Naive thymus-derived CD8-positive, alpha-beta T cell (primary cell): Measurements from ENCODE around the gene BTG3. TPM values are rescaled to one million over a fixed set of nuclear protein-coding genes. Genes with fewer than 3 reads are reported as not detected.

Experiments
- ATAC-seq, 2 donors: fragments of 150-1000 bp; cut with Tn5 transposase in 1 of 2; sonication (Bioruptor Pico), chemical (Tn5 transposase) in 1 of 2; 1 replicate in 1 of 2; 2 replicates in 1 of 2; pipeline ENCODE4 v1.10.0; 2021; ENCODE audit warnings: mild to moderate bottlenecking in 2 of 2, moderate library complexity in 2 of 2
- POLR2A ChIA-PET: fragments of 350-600 bp; sonication (Branson Sonifier 250); formaldehyde crosslinking; loops from one replicate; lab custom pipeline; 2021; ENCODE audit warnings: antibody characterized with exemption; lab: Charles Lee
- DNase-seq, 10 donors: peaks; one replicate each; pipeline versions ENCODE4 v3.0.0 to v3.0.0-alpha.2; 2020 to 2022
- H3K27ac Mint-ChIP-seq, 10 donors: one replicate each; pipeline ENCODE4 v1.8.0; 2020 to 2022; ENCODE audit warnings: mild to moderate bottlenecking in 10 of 10, mixed read lengths in 10 of 10, moderate library complexity in 4 of 10, inconsistent platforms in 1 of 10
- H3K27me3 Mint-ChIP-seq, 5 donors: one replicate each; pipeline ENCODE4 v1.8.0; 2021 to 2022; ENCODE audit warnings: mixed read lengths in 5 of 5
- H3K36me3 Mint-ChIP-seq, 3 donors: one replicate each; pipeline ENCODE4 v1.8.0; 2020 to 2022; ENCODE audit warnings: mixed read lengths in 3 of 3, mild to moderate bottlenecking in 2 of 3, inconsistent platforms in 1 of 3
- H3K4me1 Mint-ChIP-seq, 4 donors: one replicate each; pipeline ENCODE4 v1.8.0; 2021 to 2022; ENCODE audit warnings: mixed read lengths in 4 of 4
- H3K4me3 Mint-ChIP-seq, 10 donors: one replicate each; pipeline ENCODE4 v1.8.0; 2020 to 2022; ENCODE audit warnings: mild to moderate bottlenecking in 10 of 10, mixed read lengths in 10 of 10, moderate library complexity in 6 of 10, inconsistent platforms in 1 of 10
- H3K9me3 Mint-ChIP-seq, 9 donors: one replicate each; pipeline ENCODE4 v1.8.0; 2020 to 2022; ENCODE audit warnings: mixed read lengths in 9 of 9, mild to moderate bottlenecking in 3 of 9, inconsistent platforms in 1 of 9, moderate library complexity in 1 of 9
- polyA plus RNA-seq, 3 donors: library from polyadenylated mRNA; unstranded; fragments of 300-500 nt; fragmentation: Illumina TruSeq; gene quantifications; one replicate each; pipeline ENCODE4 v1.2.3, GENCODE V29; 2021
- total RNA-seq, 8 experiments: library from RNA in 2 of 8; stranded (reverse) in 2 of 8; gene quantifications; one replicate each; pipeline ENCODE4 v1.2.3 and lab custom pipeline; 2021 to 2026

BTG3 gene
- total and polyA plus RNA-seq, 5 experiments from 2014 or later = 4.2 to 17.7 (median 7.1) TPM

GRCh38 chr21:17613242-17613676 is 558 bp upstream of the BTG3 start:
- POLR2A ChIA-PET = interaction anchor here (0.9 to 2.3 kb wide), 2 partner anchors 101 to 206 kb away, joined by 3 to 9 read pairs; partner anchors contain the start of gene C21orf91
- peak in 1 of 2 donors; percentile 6 for ATAC-seq
- H3K9me3 Mint-ChIP-seq = no peaks in the 10 kb centered on the region
- H3K27ac Mint-ChIP-seq = peak overlapping the region; percentile 56 to 94 (median 86)
- peaks cover 0 to 5% (median 3%) of the 10 kb centered on the region in 3 donors for H3K36me3 Mint-ChIP-seq
- H3K4me3 Mint-ChIP-seq = peak overlapping the region; percentile 77 to 90 (median 82)
- H3K27me3 Mint-ChIP-seq = no peaks in the 10 kb centered on the region
- DNase-seq = no peak
- H3K4me1 Mint-ChIP-seq = peaks cover 5 to 22% (median 15%) of the 10 kb centered on the region in 4 donors

GRCh38 chr21:17612023-17612564 is 607 bp downstream of the BTG3 start:
- Mint-ChIP-seq H3K27ac (peak overlapping the region; percentile 86 to 98 (median 94)), H3K27me3 (no peaks in the 10 kb centered on the region), H3K36me3 (peaks cover 0 to 10% (median 5%) of the 10 kb centered on the region in 3 donors), H3K9me3 (no peaks in the 10 kb centered on the region), H3K4me1 (peaks cover 5 to 29% (median 16%) of the 10 kb centered on the region in 4 donors), H3K4me3 (peak overlapping the region; percentile 82 to 99 (median 92))
- ATAC-seq (peak in 1 of 2 donors; percentile 9), DNase-seq (peak in 7 of 10 donors; percentile 1 to 64 (median 21))
- POLR2A ChIA-PET = interaction anchor here (0.6 to 2.3 kb wide), 2 partner anchors 9 to 207 kb away, joined by 3 to 9 read pairs; partner anchors contain the start of gene C21orf91

- peak overlapping the region; percentile 86 to 98 (median 94) for H3K27ac Mint-ChIP-seq
- H3K4me3 Mint-ChIP-seq = peak overlapping the region; percentile 82 to 99 (median 92)
- ATAC-seq (peak; percentile 60 to 76), DNase-seq (peak; percentile 52 to 86 (median 75))
- no peaks in the 10 kb centered on the region for H3K9me3 Mint-ChIP-seq
- no peaks in the 10 kb centered on the region for H3K27me3 Mint-ChIP-seq
- H3K36me3 Mint-ChIP-seq = peaks cover 0 to 12% (median 5%) of the 10 kb centered on the region in 3 donors
- POLR2A ChIA-PET = interaction anchor here (0.6 to 2.3 kb wide), 2 partner anchors 10 to 208 kb away, joined by 3 to 9 read pairs; partner anchors contain the start of gene C21orf91
- peaks cover 5 to 29% (median 16%) of the 10 kb centered on the region in 4 donors for H3K4me1 Mint-ChIP-seq
These were observed 1.2 kb downstream of the BTG3 start for GRCh38 chr21:17611414-17612022.

GRCh38 chr21:17610911-17611310 is 1.8 kb downstream of the BTG3 start:
- Mint-ChIP-seq H3K36me3 (peaks cover 0 to 12% (median 5%) of the 10 kb centered on the region in 3 donors), H3K27me3 (no peaks in the 10 kb centered on the region), H3K4me1 (peaks cover 5 to 29% (median 16%) of the 10 kb centered on the region in 4 donors), H3K27ac (peak overlapping the region; percentile 86 to 98 (median 94)), H3K4me3 (peak overlapping the region; percentile 82 to 99 (median 92)), H3K9me3 (no peaks in the 10 kb centered on the region)
- POLR2A ChIA-PET = no interaction called here
- DNase-seq (no peak), ATAC-seq (no peak)

GRCh38 chr21:17609681-17610080 is 3.0 kb downstream of the BTG3 start:
- ATAC-seq (no peak), DNase-seq (no peak)
- H3K36me3 Mint-ChIP-seq = peaks cover 0 to 15% (median 9%) of the 10 kb centered on the region in 3 donors
- POLR2A ChIA-PET = no interaction called here
- peaks cover 5 to 28% (median 16%) of the 10 kb centered on the region in 4 donors for H3K4me1 Mint-ChIP-seq
- H3K9me3 Mint-ChIP-seq = no peaks in the 10 kb centered on the region
- peak overlapping the region in 3 of 10 donors; percentile 1 to 64 (median 57) for H3K4me3 Mint-ChIP-seq
- H3K27ac Mint-ChIP-seq = peak overlapping the region in 3 of 10 donors; percentile 9 to 57 (median 20)
- no peaks in the 10 kb centered on the region for H3K27me3 Mint-ChIP-seq

- Mint-ChIP-seq H3K27me3 (no peaks in the 10 kb centered on the region), H3K9me3 (no peaks in the 10 kb centered on the region), H3K4me3 (no peak overlapping the region), H3K36me3 (peaks cover 8 to 35% (median 22%) of the 10 kb centered on the region in 3 donors), H3K4me1 (peaks cover 6 to 24% (median 13%) of the 10 kb centered on the region in 4 donors), H3K27ac (peak overlapping the region in 2 of 10 donors; percentile 4 to 33)
- POLR2A ChIA-PET = no interaction called here
- ATAC-seq = no peak
- DNase-seq = no peak
These were observed 5.0 kb downstream of the BTG3 start for GRCh38 chr21:17607684-17608083.

- no peaks in the 10 kb centered on the region for H3K9me3 Mint-ChIP-seq
- no peak for DNase-seq
- no peak for ATAC-seq
- no peak overlapping the region for H3K4me3 Mint-ChIP-seq
- peaks cover 0 to 8% (median 2%) of the 10 kb centered on the region in 4 donors for H3K4me1 Mint-ChIP-seq
- H3K27ac Mint-ChIP-seq = no peak overlapping the region
- H3K36me3 Mint-ChIP-seq = peaks cover 8 to 65% (median 29%) of the 10 kb centered on the region in 3 donors
- POLR2A ChIA-PET = no interaction called here
- H3K27me3 Mint-ChIP-seq = no peaks in the 10 kb centered on the region
These were observed 9.8 kb downstream of the BTG3 start for GRCh38 chr21:17602874-17603273.

GRCh38 chr21:17598437-17598836 is 14.3 kb downstream of the BTG3 start:
- Mint-ChIP-seq H3K27me3 (no peaks in the 10 kb centered on the region), H3K9me3 (no peaks in the 10 kb centered on the region), H3K4me3 (no peak overlapping the region), H3K36me3 (peaks cover 3 to 76% (median 36%) of the 10 kb centered on the region in 3 donors), H3K4me1 (peaks cover 0 to 3% (median 0%) of the 10 kb centered on the region in 4 donors), H3K27ac (no peak overlapping the region)
- POLR2A ChIA-PET = no interaction called here
- ATAC-seq (no peak), DNase-seq (no peak)

GRCh38 chr21:17597680-17598079 is 15.0 kb downstream of the BTG3 start:
- POLR2A ChIA-PET = no interaction called here
- H3K27me3 Mint-ChIP-seq = no peaks in the 10 kb centered on the region
- H3K36me3 Mint-ChIP-seq = peaks cover 0 to 73% (median 33%) of the 10 kb centered on the region in 3 donors
- no peak overlapping the region for H3K27ac Mint-ChIP-seq
- DNase-seq = no peak
- H3K4me3 Mint-ChIP-seq = no peak overlapping the region
- ATAC-seq = no peak
- H3K4me1 Mint-ChIP-seq = peaks cover 0 to 3% (median 0%) of the 10 kb centered on the region in 4 donors
- H3K9me3 Mint-ChIP-seq = no peaks in the 10 kb centered on the region

- no peaks in the 10 kb centered on the region for H3K4me1 Mint-ChIP-seq
These were observed 22.3 kb downstream of the BTG3 start for GRCh38 chr21:17590430-17590829.

GRCh38 chr21:17585875-17586450 is 26.7 kb downstream of the BTG3 start:
- H3K36me3 Mint-ChIP-seq = no peaks in the 10 kb centered on the region
- no peaks in the 10 kb centered on the region for H3K4me1 Mint-ChIP-seq
- DNase-seq = peak in 5 of 10 donors; percentile 7 to 48 (median 30)
- peak; percentile 53 to 66 for ATAC-seq
- POLR2A ChIA-PET = no interaction called here
- H3K4me3 Mint-ChIP-seq = no peak overlapping the region
- H3K27ac Mint-ChIP-seq = no peak overlapping the region
- H3K9me3 Mint-ChIP-seq = no peaks in the 10 kb centered on the region
- H3K27me3 Mint-ChIP-seq = peaks cover 0 to 1% (median 0%) of the 10 kb centered on the region in 5 donors

More at GRCh38 chr21:17590430-17590829, 22.3 kb downstream of the BTG3 start:
- ATAC-seq (no peak), DNase-seq (no peak)
- POLR2A ChIA-PET = no interaction called here
- H3K27me3 Mint-ChIP-seq = peaks cover 0 to 1% (median 0%) of the 10 kb centered on the region in 5 donors
- H3K4me3 Mint-ChIP-seq = no peak overlapping the region
- H3K36me3 Mint-ChIP-seq = peaks cover 0 to 26% (median 10%) of the 10 kb centered on the region in 3 donors
- no peak overlapping the region for H3K27ac Mint-ChIP-seq
- H3K9me3 Mint-ChIP-seq = no peaks in the 10 kb centered on the region

- no peak for ATAC-seq
- POLR2A ChIA-PET = no interaction called here
- DNase-seq = no peak
- no peak overlapping the region for H3K27ac Mint-ChIP-seq
- peaks cover 0 to 1% (median 0%) of the 10 kb centered on the region in 5 donors for H3K27me3 Mint-ChIP-seq
- no peaks in the 10 kb centered on the region for H3K36me3 Mint-ChIP-seq
- no peaks in the 10 kb centered on the region for H3K9me3 Mint-ChIP-seq
- H3K4me3 Mint-ChIP-seq = no peak overlapping the region
- no peaks in the 10 kb centered on the region for H3K4me1 Mint-ChIP-seq
These were observed 28.8 kb downstream of the BTG3 start for GRCh38 chr21:17583898-17584297.
